ENCODE results near the gene DOCK4.

DOCK4 gene

DNA sequence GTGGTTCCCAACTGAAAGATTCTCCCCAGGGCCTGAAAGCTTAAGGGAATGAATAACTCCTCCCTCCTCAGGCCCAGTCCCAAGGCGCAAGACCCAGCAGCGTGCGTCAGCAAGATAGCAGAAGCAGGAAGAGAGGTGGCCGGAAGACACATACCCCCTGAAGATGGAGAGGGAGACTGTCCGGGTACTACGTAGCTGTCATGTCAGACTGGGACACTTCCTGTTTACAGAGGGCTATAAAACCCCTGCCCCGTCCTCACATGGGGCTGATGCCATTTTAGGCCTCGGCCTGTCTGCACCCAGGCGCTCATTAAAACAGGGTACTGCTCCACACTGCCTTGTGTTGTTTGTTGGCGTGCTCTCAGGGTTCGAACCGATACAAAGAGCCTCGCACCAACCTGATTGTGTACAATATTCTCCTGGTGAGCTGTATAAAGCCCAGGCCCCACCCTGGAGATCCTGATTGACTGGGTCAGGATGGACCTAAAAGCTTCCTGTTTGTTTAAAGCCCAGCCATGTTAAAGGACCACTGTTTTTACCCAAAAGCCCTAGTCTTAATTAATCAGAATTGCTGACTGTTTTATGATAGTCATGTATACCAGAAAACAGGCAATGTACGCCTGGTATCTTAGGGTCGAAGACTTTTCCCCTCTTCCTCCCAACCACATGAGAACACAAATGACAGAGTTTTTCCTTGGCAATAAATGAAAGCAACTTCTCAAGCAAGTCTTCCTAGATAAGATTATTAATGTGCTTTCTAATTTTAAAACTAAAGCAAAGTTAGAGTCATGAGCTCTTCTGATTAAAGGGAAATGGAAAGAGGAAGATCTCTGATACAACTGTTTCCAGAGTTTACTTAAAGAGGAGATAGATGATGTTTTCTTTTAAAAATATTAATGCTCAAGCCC lies 251.5 kb downstream of the DOCK4 start:
- Histone ChIP-seq H3K27me3 (replicated peaks; ENCODE audit: control insufficient read depth, insufficient read depth, low read length) (no peaks in the 10 kb centered on the region), H3K9me3 (ENCODE audit: control insufficient read depth, low read length) (no peaks in the 10 kb centered on the region), H3K4me1 (ENCODE audit: control insufficient read depth, insufficient read depth, low read length) (peaks cover 17% of the 10 kb centered on the region), H3K36me3 (ENCODE audit: control insufficient read depth, insufficient read depth, low read length, severe bottlenecking) (no peaks in the 10 kb centered on the region), H3K9ac (ENCODE audit: low read length) (no peak overlapping the region), H3K4me3 (ENCODE audit: low read length) (no peak overlapping the region)
- DNase-seq (ENCODE audit: low read depth), result no peak

GRCh38 chr7:111954056-111954455 lies 252.1 kb downstream of the DOCK4 start:
- Histone ChIP-seq H3K36me3 (ENCODE audit: control insufficient read depth, insufficient read depth, low read length, severe bottlenecking) (no peaks in the 10 kb centered on the region), H3K27me3 (replicated peaks; ENCODE audit: control insufficient read depth, insufficient read depth, low read length) (no peaks in the 10 kb centered on the region), H3K4me3 (ENCODE audit: low read length) (no peak overlapping the region), H3K9me3 (ENCODE audit: control insufficient read depth, low read length) (no peaks in the 10 kb centered on the region), H3K4me1 (ENCODE audit: control insufficient read depth, insufficient read depth, low read length) (peaks cover 17% of the 10 kb centered on the region), H3K9ac (ENCODE audit: low read length) (no peak overlapping the region)
- no peak for DNase-seq (ENCODE audit: low read depth)

GRCh38 chr7:111953611-111954010 lies 252.6 kb downstream of the DOCK4 start:
- Histone ChIP-seq H3K4me3 (ENCODE audit: low read length) (no peak overlapping the region), H3K4me1 (ENCODE audit: control insufficient read depth, insufficient read depth, low read length) (peaks cover 17% of the 10 kb centered on the region), H3K9me3 (ENCODE audit: control insufficient read depth, low read length) (no peaks in the 10 kb centered on the region), H3K36me3 (ENCODE audit: control insufficient read depth, insufficient read depth, low read length, severe bottlenecking) (no peaks in the 10 kb centered on the region), H3K9ac (ENCODE audit: low read length) (peak overlapping the region; percentile 9), H3K27me3 (replicated peaks; ENCODE audit: control insufficient read depth, insufficient read depth, low read length) (no peaks in the 10 kb centered on the region)
- peak; percentile 27 for DNase-seq (ENCODE audit: low read depth)

- H3K4me1 ChIP-seq (ENCODE audit: control insufficient read depth, insufficient read depth, low read length), result peaks cover 17% of the 10 kb centered on the region
- DNase-seq (ENCODE audit: low read depth), result no peak
- no peak overlapping the region for H3K4me3 ChIP-seq (ENCODE audit: low read length)
- H3K9me3 ChIP-seq (ENCODE audit: control insufficient read depth, low read length), result no peaks in the 10 kb centered on the region
- H3K36me3 ChIP-seq (ENCODE audit: control insufficient read depth, insufficient read depth, low read length, severe bottlenecking), result no peaks in the 10 kb centered on the region
- H3K27me3 ChIP-seq (replicated peaks; ENCODE audit: control insufficient read depth, insufficient read depth, low read length), result no peaks in the 10 kb centered on the region
- H3K9ac ChIP-seq (ENCODE audit: low read length), result no peak overlapping the region
These were observed 253.4 kb downstream of the DOCK4 start for GRCh38 chr7:111952783-111953182.

GRCh38 chr7:111951052-111951451 lies 255.1 kb downstream of the DOCK4 start:
- H3K4me3 ChIP-seq (ENCODE audit: low read length), result no peak overlapping the region
- H3K27me3 ChIP-seq (replicated peaks; ENCODE audit: control insufficient read depth, insufficient read depth, low read length), result no peaks in the 10 kb centered on the region
- H3K9ac ChIP-seq (ENCODE audit: low read length), result no peak overlapping the region
- peaks cover 17% of the 10 kb centered on the region for H3K4me1 ChIP-seq (ENCODE audit: control insufficient read depth, insufficient read depth, low read length)
- no peaks in the 10 kb centered on the region for H3K36me3 ChIP-seq (ENCODE audit: control insufficient read depth, insufficient read depth, low read length, severe bottlenecking)
- no peaks in the 10 kb centered on the region for H3K9me3 ChIP-seq (ENCODE audit: control insufficient read depth, low read length)
- DNase-seq (ENCODE audit: low read depth), result no peak

DNA sequence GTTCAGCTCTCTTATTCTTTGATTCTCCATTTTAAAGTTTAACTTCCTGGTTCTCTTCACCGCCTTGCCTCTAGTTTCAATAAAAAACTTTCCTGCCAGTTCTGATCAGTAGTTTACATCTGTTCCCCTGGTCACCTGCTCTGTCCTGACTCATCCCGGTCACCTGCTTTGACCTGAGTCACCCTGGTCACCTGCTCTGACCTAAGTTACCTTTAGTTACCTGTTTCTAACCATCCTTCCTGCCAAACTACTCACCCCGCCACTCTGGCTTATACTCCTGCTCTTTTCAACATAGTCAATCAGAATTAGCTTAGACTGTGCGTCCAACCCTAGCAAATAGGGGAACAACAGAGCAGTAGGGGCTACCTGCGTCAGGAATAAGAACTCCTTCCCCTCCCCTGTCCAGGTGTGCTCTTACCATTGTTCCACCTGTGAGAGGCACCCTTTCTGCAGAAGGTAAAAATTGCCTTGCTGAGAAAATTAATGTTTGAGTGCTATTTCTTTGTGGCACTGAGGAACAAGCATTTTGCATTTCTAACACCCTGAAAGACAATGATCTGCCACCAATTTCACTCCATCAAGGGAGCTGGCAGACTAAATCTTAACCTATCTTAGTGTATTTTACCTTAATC lies 263.6 kb downstream of the DOCK4 start:
- Histone ChIP-seq H3K4me3 (ENCODE audit: low read length) (peak overlapping the region; percentile 46), H3K36me3 (ENCODE audit: control insufficient read depth, insufficient read depth, low read length, severe bottlenecking) (peaks cover 17% of the 10 kb centered on the region), H3K4me1 (ENCODE audit: control insufficient read depth, insufficient read depth, low read length) (no peaks in the 10 kb centered on the region), H3K9me3 (ENCODE audit: control insufficient read depth, low read length) (peaks cover 32% of the 10 kb centered on the region), H3K27me3 (replicated peaks; ENCODE audit: control insufficient read depth, insufficient read depth, low read length) (no peaks in the 10 kb centered on the region), H3K9ac (ENCODE audit: low read length) (no peak overlapping the region)
- DNase-seq (ENCODE audit: low read depth), result no peak

- Histone ChIP-seq H3K36me3 (ENCODE audit: control insufficient read depth, insufficient read depth, low read length, severe bottlenecking) (no peaks in the 10 kb centered on the region), H3K27me3 (replicated peaks; ENCODE audit: control insufficient read depth, insufficient read depth, low read length) (no peaks in the 10 kb centered on the region), H3K9ac (ENCODE audit: low read length) (no peak overlapping the region), H3K4me3 (ENCODE audit: low read length) (no peak overlapping the region), H3K4me1 (ENCODE audit: control insufficient read depth, insufficient read depth, low read length) (no peaks in the 10 kb centered on the region), H3K9me3 (ENCODE audit: control insufficient read depth, low read length) (peaks cover 7% of the 10 kb centered on the region)
- no peak for DNase-seq (ENCODE audit: low read depth)
These were observed 269.0 kb downstream of the DOCK4 start for GRCh38 chr7:111937163-111937562.

DNA sequence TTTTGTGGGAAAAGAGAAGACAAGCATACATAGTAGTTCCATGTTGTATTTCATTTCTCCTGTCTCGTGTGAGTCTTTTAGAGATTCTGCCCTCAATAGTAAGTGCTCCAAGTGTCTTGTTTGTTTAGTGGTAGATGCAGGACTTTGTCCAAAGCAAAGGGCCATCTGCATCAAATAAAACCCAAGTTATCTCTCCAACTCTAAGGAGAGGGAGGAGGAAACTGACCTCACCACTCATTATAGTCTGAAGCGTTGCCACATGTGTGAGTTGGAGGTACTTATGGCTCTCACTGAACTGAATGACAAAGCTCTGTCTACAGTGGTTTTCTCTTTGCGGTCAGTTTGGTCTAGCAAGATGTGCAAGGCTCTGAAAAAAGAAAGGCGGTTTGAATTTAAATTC lies 272.6 kb downstream of the DOCK4 start:
- no peaks in the 10 kb centered on the region for H3K36me3 ChIP-seq (ENCODE audit: control insufficient read depth, insufficient read depth, low read length, severe bottlenecking)
- H3K4me3 ChIP-seq (ENCODE audit: low read length), result no peak overlapping the region
- no peaks in the 10 kb centered on the region for H3K4me1 ChIP-seq (ENCODE audit: control insufficient read depth, insufficient read depth, low read length)
- no peak overlapping the region for H3K9ac ChIP-seq (ENCODE audit: low read length)
- H3K9me3 ChIP-seq (ENCODE audit: control insufficient read depth, low read length), result no peaks in the 10 kb centered on the region
- no peaks in the 10 kb centered on the region for H3K27me3 ChIP-seq (replicated peaks; ENCODE audit: control insufficient read depth, insufficient read depth, low read length)
- DNase-seq (ENCODE audit: low read depth), result no peak

GRCh38 chr7:111931958-111932357 lies 274.2 kb downstream of the DOCK4 start:
- no peak for DNase-seq (ENCODE audit: low read depth)
- Histone ChIP-seq H3K27me3 (replicated peaks; ENCODE audit: control insufficient read depth, insufficient read depth, low read length) (no peaks in the 10 kb centered on the region), H3K4me1 (ENCODE audit: control insufficient read depth, insufficient read depth, low read length) (no peaks in the 10 kb centered on the region), H3K36me3 (ENCODE audit: control insufficient read depth, insufficient read depth, low read length, severe bottlenecking) (no peaks in the 10 kb centered on the region), H3K9me3 (ENCODE audit: control insufficient read depth, low read length) (no peaks in the 10 kb centered on the region), H3K4me3 (ENCODE audit: low read length) (no peak overlapping the region), H3K9ac (ENCODE audit: low read length) (no peak overlapping the region)

- no peak overlapping the region for H3K4me3 ChIP-seq (ENCODE audit: low read length)
- H3K36me3 ChIP-seq (ENCODE audit: control insufficient read depth, insufficient read depth, low read length, severe bottlenecking), result no peaks in the 10 kb centered on the region
- DNase-seq (ENCODE audit: low read depth), result peak; percentile 14
- no peaks in the 10 kb centered on the region for H3K9me3 ChIP-seq (ENCODE audit: control insufficient read depth, low read length)
- H3K9ac ChIP-seq (ENCODE audit: low read length), result no peak overlapping the region
- H3K4me1 ChIP-seq (ENCODE audit: control insufficient read depth, insufficient read depth, low read length), result no peaks in the 10 kb centered on the region
- H3K27me3 ChIP-seq (replicated peaks; ENCODE audit: control insufficient read depth, insufficient read depth, low read length), result no peaks in the 10 kb centered on the region
These were observed 275.1 kb downstream of the DOCK4 start for GRCh38 chr7:111931016-111931517.

DNA sequence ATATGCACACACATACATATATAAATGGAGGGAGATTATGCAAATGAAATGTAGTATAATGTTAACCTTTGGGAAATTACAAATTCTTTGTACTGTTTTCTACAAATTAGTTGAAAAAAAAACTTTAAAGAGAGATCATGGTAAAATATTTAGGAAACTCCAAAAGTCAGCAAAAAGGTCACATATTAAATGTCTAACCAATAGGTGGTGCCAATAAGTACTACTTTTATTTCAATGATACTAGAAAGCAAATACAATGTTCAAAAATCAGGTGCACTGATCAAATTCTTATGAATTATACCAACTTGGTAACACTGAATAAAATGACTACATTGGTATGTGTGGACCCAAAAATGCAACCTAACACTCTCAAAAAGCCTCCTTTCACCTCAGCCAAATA lies 276.9 kb downstream of the DOCK4 start:
- no peaks in the 10 kb centered on the region for H3K9me3 ChIP-seq (ENCODE audit: control insufficient read depth, low read length)
- H3K36me3 ChIP-seq (ENCODE audit: control insufficient read depth, insufficient read depth, low read length, severe bottlenecking), result no peaks in the 10 kb centered on the region
- no peak overlapping the region for H3K9ac ChIP-seq (ENCODE audit: low read length)
- no peak for DNase-seq (ENCODE audit: low read depth)
- H3K4me3 ChIP-seq (ENCODE audit: low read length), result no peak overlapping the region
- no peaks in the 10 kb centered on the region for H3K4me1 ChIP-seq (ENCODE audit: control insufficient read depth, insufficient read depth, low read length)
- H3K27me3 ChIP-seq (replicated peaks; ENCODE audit: control insufficient read depth, insufficient read depth, low read length), result no peaks in the 10 kb centered on the region
